ENCODE data around the gene FGF18.

DNA sequence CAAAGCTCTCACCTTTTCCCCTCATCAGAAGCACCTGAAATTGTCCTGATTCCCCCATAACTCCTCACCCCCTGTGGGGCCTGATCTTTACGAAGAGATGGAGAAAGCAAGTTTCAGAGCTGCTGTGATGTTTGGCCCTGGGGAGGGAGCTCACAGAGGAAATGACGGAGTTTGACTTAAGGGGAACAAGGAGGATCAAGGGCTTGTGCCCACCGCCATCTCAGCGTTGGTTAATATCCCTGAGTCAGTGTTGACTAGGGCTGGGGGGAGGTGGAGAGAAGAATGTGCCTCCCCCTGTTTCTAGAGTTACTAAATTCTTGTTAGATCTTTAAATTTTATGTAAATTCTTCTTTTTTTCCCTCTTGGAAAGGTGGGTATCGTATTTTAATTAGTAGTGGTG lies 27.8 kb downstream of the FGF18 start:
- TF ChIP-seq FOXK2 (IDR thresholded peaks at IDR 0.05) (no peak), ZNF384 (IDR thresholded peaks at IDR 0.05) (no peak), ELF4 (IDR thresholded peaks at IDR 0.05) (no peak), BHLHE40 (IDR thresholded peaks at IDR 0.05; ENCODE audit: borderline replicate concordance) (no peak), NFRKB (IDR thresholded peaks at IDR 0.05) (no peak), HDGF (IDR thresholded peaks at IDR 0.05; ENCODE audit: borderline replicate concordance) (no peak), FOXA1 (IDR thresholded peaks at IDR 0.05) (no peak), TARDBP (IDR thresholded peaks at IDR 0.05) (no peak), SUZ12 (IDR thresholded peaks at IDR 0.05) (no peak)
